HG02610 (cell line): ENCODE results near the gene EIF4E3.

Experiments
- ATAC-seq: cut with Tn5 transposase; IDR thresholded peaks from one replicate; pipeline ENCODE4 v1.9.1; 2021; ENCODE audit warnings: mild to moderate bottlenecking, moderate library complexity; ENCODE audit not compliant: unreplicated experiment

The EIF4E3 gene

GRCh38 chr3:71725271-71725991, at the start of gene EIF4E3:
Gene EIF4E3 (minus strand): TSS chr3:71725402. CDS start chr3:71725367, 35 bp downstream.
- ATAC-seq = peak; percentile 57

GRCh38 chr3:71771884-71772283, 46.7 kb upstream of the EIF4E3 start:
- ATAC-seq = no peak

- no peak for ATAC-seq
Measured at GRCh38 chr3:71771126-71771525, 45.9 kb upstream of the EIF4E3 start.

- ATAC-seq = no peak
Measured at GRCh38 chr3:71763426-71763825, 38.2 kb upstream of the EIF4E3 start.

GRCh38 chr3:71760140-71760539, 34.9 kb upstream of the EIF4E3 start:
- ATAC-seq = no peak

GRCh38 chr3:71759401-71759800, 34.2 kb upstream of the EIF4E3 start:
- no peak for ATAC-seq

GRCh38 chr3:71758091-71758490, 32.9 kb upstream of the EIF4E3 start:
- no peak for ATAC-seq

- ATAC-seq = no peak
Measured at GRCh38 chr3:71754610-71755253, 29.5 kb upstream of the EIF4E3 start.

- no peak for ATAC-seq
Measured at GRCh38 chr3:71753701-71754609, 28.8 kb upstream of the EIF4E3 start, which contains the start of gene GPR27. Gene GPR27 (plus strand): TSS chr3:71753855. CDS start chr3:71754050, 195 bp downstream.

- ATAC-seq = no peak
Measured at GRCh38 chr3:71752831-71753700, 27.9 kb upstream of the EIF4E3 start.

- ATAC-seq = no peak
Measured at GRCh38 chr3:71751602-71752001, 26.4 kb upstream of the EIF4E3 start.

- no peak for ATAC-seq
Measured at GRCh38 chr3:71744738-71745137, 19.5 kb upstream of the EIF4E3 start.

- no peak for ATAC-seq
Measured at GRCh38 chr3:71742621-71743020, 17.4 kb upstream of the EIF4E3 start.

GRCh38 chr3:71734881-71735280, 9.7 kb upstream of the EIF4E3 start:
- ATAC-seq = no peak

GRCh38 chr3:71733319-71733718, 8.1 kb upstream of the EIF4E3 start:
- no peak for ATAC-seq

- ATAC-seq = no peak
Measured at GRCh38 chr3:71732637-71733036, 7.4 kb upstream of the EIF4E3 start.

GRCh38 chr3:71728632-71729342, 3.6 kb upstream of the EIF4E3 start:
- ATAC-seq = no peak

GRCh38 chr3:71726146-71726545, 944 bp upstream of the EIF4E3 start:
- ATAC-seq = no peak

GRCh38 chr3:71724584-71725270, 475 bp downstream of the EIF4E3 start:
- ATAC-seq = peak; percentile 36
